ENCODE measurements around the gene SEC24A. TPM values are rescaled to one million over a fixed set of nuclear protein-coding genes. Genes with fewer than 3 reads are reported as not detected.

The SEC24A gene
- total RNA-seq, 1 experiment from 2014 or later: 30.4 TPM

- Histone ChIP-seq H3K79me2 (ENCODE audit: insufficient read depth, low read length) (no peaks in the 10 kb centered on the region), H3K56ac (ENCODE audit: insufficient read length, low read depth, low read length) (no peak overlapping the region), H3K9ac (ENCODE audit: extremely low read depth, insufficient read length, low read length) (no peak overlapping the region), H2BK20ac (ENCODE audit: low read depth, low read length, poor library complexity, severe bottlenecking) (no peak overlapping the region), H3T11ph (ENCODE audit: low read length) (no peak overlapping the region), H2BK15ac (ENCODE audit: low read depth, low read length) (no peak overlapping the region), H3K23me2 (ENCODE audit: insufficient read length, low read depth, low read length, poor library complexity, severe bottlenecking) (peaks cover under 1% of the 10 kb centered on the region), H3K27me3 (ENCODE audit: insufficient read depth, low read length) (no peaks in the 10 kb centered on the region), H3K79me1 (ENCODE audit: insufficient read depth, low read depth, low read length, poor library complexity, severe bottlenecking) (no peaks in the 10 kb centered on the region), H2BK120ac (ENCODE audit: low read depth, low read length, poor library complexity, severe bottlenecking) (no peak overlapping the region), H3K14ac (ENCODE audit: insufficient read depth, low read length) (no peak overlapping the region), H3K18ac (ENCODE audit: insufficient read length, low read depth, low read length) (no peak overlapping the region), H3K27ac (ENCODE audit: insufficient read length, low read depth, low read length) (no peak overlapping the region), H2AK5ac (ENCODE audit: insufficient read length, low read length) (no peak overlapping the region), H4K5ac (ENCODE audit: insufficient read length, low read depth, low read length) (no peak overlapping the region), H2AFZ (ENCODE audit: low read length) (no peak overlapping the region), H4K8ac (replicated peaks; ENCODE audit: insufficient read length, low read depth, low read length) (no peak overlapping the region), H2BK5ac (ENCODE audit: insufficient read length, low read length) (no peak overlapping the region), H3K9me3 (ENCODE audit: control insufficient read depth, low read depth, low read length) (no peaks in the 10 kb centered on the region), H4K20me1 (ENCODE audit: control insufficient read depth, insufficient read depth, insufficient read length) (no peaks in the 10 kb centered on the region), H4K91ac (ENCODE audit: insufficient read length, low read depth, low read length) (no peak overlapping the region), H2BK12ac (ENCODE audit: insufficient read length, low read depth, low read length) (no peak overlapping the region), H3K23ac (ENCODE audit: insufficient read length, low read depth, low read length) (no peak overlapping the region), H3K4me1 (ENCODE audit: insufficient read depth, low read length) (no peaks in the 10 kb centered on the region), H3K4me2 (ENCODE audit: insufficient read depth, insufficient read length, low read length) (no peak overlapping the region), H3K4ac (ENCODE audit: low read depth, low read length) (no peak overlapping the region)
- H3K27me3 Mint-ChIP-seq (ENCODE audit: low read depth): no peaks in the 10 kb centered on the region
- TF ChIP-seq CTCF (conservative IDR thresholded peaks at IDR 0.05): no peak
- no peak for DNase-seq
- H3K27ac Mint-ChIP-seq: no peak overlapping the region
- no peaks in the 10 kb centered on the region for H3K9me3 Mint-ChIP-seq
- WGBS (ENCODE audit: extremely low coverage, insufficient read length, low lambda C conversion rate): no CpG with 5 or more reads among the region's 6 CpGs
- no peak overlapping the region for H3K4me3 Mint-ChIP-seq
- peaks cover 6% of the 10 kb centered on the region in 2 experiments for H3K4me1 Mint-ChIP-seq
- H3K36me3 Mint-ChIP-seq (ENCODE audit: insufficient read depth in 1 of 3, low read depth in 3 of 3): no peaks in the 10 kb centered on the region; a peak in 1 of 7 replicates
Measured at GRCh38 chr5:134642931-134643530, 5.6 kb upstream of the SEC24A start.
